Breast epithelium (tissue), 3 donors: ENCODE measurements around the gene NPHP1.
"Not testable (repeated sequence)": the region's sequence is repeated elsewhere in the genome, so short reads cannot be mapped to it uniquely, and the experiment has no call there.

Experiments
- POLR2A ChIP-seq: fragments of 450-650 bp; IDR thresholded peaks from one replicate; pipeline ENCODE4 v1.6.1; 2016; ENCODE audit warnings: antibody characterized with exemption, mild to moderate bottlenecking, moderate library complexity
- TF ChIP-seq, protein P1 (sequence below), 3 donors: fragments of 450-650 bp; IDR thresholded peaks; one replicate each; pipeline ENCODE4 v1.5.1; 2016 to 2017; ENCODE audit warnings: antibody characterized with exemption in 3 of 3, mild to moderate bottlenecking in 3 of 3, moderate library complexity in 3 of 3

DNA sequence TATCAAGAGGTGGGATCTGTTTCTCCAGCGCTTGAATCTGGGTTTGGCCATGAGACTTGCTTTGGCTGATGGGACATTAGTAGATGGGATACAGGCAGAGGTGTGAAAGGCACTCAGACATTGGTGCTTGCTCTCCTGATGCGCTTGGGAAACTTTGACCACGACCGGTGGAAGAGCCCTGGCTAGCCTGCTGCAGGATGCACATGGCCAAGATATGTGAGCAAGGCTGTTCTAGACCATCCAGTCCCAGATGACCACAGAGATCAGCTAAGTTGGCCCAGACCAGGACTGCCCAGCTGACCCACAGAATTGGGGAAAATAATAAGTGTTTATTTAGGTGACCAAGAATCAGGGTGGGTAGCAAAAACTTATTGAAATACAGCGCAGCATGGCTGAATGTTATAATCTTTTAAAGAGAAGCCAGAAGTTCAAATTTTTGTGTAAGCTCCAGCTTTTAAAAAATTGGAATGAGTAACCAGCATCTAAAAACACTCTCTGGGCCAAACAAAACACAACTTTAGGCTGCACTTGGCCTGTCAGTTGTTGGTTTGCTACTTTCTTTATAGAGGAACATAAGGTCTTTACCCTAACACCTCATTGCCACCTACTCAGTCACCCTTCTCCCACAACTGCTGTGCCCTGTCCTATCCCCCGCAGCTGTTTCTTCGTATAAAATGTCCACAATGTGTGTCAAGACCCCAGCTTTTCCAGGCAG lies 43.4 kb upstream of the NPHP1 start:
- TF ChIP-seq, protein P1, sequence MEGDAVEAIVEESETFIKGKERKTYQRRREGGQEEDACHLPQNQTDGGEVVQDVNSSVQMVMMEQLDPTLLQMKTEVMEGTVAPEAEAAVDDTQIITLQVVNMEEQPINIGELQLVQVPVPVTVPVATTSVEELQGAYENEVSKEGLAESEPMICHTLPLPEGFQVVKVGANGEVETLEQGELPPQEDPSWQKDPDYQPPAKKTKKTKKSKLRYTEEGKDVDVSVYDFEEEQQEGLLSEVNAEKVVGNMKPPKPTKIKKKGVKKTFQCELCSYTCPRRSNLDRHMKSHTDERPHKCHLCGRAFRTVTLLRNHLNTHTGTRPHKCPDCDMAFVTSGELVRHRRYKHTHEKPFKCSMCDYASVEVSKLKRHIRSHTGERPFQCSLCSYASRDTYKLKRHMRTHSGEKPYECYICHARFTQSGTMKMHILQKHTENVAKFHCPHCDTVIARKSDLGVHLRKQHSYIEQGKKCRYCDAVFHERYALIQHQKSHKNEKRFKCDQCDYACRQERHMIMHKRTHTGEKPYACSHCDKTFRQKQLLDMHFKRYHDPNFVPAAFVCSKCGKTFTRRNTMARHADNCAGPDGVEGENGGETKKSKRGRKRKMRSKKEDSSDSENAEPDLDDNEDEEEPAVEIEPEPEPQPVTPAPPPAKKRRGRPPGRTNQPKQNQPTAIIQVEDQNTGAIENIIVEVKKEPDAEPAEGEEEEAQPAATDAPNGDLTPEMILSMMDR (IDR thresholded peaks at IDR 0.05), result not testable (repeated sequence)
- TF ChIP-seq POLR2A, result not testable (repeated sequence)
